GM12801 (cell line): ENCODE data around the gene CDYL.

ENCODE experiments used
- TF ChIP-seq, protein P1 (sequence below): IDR thresholded peaks from one replicate; pipeline ENCODE4 v1.5.1; 2011; ENCODE audit warnings: control low read depth; ENCODE audit not compliant: insufficient read length; ENCODE audit errors: extremely low read depth

The CDYL gene

DNA sequence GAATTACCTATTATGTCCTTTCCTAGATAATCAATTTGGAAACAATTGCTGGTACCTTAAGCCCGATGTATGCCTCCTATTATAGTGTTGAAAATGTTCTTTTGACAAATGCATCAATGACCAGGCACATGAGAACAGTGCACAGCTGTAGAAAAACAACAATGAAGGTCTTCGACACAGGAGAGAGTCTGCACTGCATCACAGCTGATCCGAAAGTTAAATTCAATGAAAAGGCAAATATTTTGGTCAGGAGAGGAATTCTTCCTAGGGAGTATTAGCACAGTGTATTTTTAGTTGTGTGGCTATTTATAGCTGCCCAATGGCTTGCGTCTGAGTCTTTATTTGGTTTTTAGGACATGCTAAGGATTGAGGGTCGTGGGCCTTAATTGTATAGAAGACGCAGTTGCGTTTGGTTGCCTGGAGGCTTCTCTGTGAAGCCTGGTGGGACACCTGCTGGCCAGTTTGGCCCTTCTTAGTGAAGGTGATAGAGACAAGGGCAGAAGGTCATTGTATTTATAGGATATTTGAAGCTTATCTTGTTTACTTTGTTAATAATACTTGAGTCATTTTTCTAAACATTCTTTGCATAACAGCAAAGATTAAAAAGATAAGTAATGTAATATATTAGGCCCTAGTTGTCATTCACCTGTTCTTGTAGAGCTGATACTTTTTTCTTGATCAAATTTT is 72.3 kb downstream of the CDYL start:
- TF ChIP-seq, protein P1, sequence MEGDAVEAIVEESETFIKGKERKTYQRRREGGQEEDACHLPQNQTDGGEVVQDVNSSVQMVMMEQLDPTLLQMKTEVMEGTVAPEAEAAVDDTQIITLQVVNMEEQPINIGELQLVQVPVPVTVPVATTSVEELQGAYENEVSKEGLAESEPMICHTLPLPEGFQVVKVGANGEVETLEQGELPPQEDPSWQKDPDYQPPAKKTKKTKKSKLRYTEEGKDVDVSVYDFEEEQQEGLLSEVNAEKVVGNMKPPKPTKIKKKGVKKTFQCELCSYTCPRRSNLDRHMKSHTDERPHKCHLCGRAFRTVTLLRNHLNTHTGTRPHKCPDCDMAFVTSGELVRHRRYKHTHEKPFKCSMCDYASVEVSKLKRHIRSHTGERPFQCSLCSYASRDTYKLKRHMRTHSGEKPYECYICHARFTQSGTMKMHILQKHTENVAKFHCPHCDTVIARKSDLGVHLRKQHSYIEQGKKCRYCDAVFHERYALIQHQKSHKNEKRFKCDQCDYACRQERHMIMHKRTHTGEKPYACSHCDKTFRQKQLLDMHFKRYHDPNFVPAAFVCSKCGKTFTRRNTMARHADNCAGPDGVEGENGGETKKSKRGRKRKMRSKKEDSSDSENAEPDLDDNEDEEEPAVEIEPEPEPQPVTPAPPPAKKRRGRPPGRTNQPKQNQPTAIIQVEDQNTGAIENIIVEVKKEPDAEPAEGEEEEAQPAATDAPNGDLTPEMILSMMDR, result no peak

DNA sequence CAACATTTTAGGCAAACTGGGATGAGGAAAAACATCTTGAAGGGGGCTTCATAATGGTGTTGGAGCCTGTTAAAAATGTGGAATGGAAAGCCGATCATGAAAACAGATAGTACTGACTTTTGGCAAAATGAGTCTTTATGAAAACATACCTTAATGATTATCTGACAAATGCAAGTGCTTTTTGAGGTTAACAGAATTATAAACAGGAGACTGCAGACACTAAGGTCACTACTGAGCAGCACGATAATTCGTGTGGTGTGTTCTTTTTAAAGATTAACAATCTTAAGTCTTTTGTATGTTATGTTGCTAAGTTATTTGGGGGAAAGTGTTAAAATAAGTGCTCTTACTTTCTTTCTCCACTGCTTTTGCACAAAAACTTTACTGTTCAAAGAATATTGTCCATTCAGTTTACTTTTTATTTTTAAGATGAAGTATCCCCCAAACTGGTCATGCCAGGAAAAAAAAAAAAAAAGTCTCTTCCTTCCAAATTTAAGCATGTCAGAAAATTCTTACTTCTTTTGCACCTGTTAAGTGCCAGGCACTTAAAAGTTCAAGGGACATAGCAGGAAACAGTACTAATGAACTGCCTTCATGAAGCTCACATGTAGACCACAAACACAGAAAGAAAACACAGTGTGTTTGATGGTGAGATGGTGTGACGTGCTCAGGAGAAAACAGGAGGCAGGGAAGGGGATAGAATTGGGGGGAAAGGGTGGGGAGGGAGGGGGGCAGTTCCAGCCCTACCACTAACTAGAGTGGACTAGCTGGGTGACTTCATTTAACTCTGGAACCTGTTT is 73.2 kb downstream of the CDYL start:
- TF ChIP-seq, protein P1, result no peak

DNA sequence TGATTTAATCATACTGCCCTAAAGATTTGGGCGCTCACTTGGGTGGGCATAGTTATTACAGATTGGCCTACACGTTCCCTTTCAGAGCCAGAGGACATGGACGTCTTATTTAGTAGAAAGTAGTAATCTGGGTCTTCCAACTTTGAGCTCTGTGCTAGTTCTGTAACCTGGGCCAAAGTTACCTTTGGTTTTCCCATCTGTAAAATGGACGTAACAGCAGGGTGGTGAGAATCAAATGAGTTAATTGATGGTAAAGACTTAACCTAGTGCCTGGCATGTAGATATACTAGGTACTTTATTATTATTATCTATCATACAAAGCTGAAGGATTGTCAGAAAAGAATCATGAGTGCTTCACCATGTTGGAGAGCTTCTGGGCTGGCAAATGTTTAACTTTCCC is 74.8 kb downstream of the CDYL start:
- TF ChIP-seq, protein P1, result no peak

GRCh38 chr6:4852938-4853337 is 76.7 kb downstream of the CDYL start:
- TF ChIP-seq, protein P1, result no peak

DNA sequence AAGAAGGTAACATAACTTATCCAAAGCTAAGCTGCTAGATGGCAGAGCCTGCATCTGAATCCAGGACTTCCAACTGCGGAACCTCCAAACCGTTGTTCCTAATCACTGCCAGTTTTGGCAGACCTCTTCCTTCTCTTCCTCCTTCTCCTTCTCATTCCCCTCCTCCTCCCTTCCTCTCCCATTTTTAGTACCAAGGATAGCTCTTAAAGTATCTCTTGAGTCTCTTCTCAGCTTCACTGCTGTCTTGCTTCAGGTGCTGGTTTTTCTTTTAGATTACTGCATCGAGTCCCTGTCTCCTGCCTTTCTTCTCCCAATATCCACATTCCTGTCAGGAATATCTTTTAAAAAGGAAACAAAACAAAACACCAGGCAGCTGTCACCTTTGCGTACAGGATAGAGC is 77.1 kb downstream of the CDYL start:
- TF ChIP-seq, protein P1, result no peak

DNA sequence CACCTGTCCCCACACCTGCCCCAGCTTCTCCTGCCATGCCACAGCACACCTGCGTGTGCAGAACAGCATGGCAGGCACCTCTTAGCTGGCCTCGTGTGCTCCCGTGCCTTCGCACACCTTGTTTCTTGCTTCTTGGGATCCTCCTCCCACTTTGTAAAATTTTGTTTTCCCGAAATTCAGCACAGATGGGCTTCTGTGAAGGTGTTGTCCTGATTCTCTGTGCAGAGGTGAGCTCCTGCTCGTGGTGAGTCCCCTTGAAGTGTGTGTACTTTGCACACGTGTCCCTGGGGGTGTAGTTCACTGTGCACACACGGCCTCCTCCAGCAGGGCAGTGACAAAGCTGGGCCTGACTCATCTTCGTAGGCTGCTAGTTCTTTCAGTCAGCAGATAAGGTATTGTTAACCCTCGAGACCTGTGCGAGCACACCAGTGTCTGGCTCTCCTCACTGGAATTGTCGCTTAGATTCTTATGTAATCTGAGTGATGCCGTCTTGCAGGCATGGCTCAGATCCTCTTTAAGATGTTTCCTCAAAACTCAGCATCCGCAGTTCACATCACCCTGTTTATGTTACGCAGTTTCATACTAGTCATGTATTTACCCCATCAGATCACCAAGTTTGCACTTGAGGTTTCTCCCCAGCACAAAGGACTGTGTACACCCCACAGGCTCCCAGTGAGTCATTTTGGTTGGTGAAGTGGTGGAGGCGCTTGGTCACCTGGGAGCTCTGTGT is 77.7 kb downstream of the CDYL start:
- TF ChIP-seq, protein P1, result no peak

GRCh38 chr6:4856785-4857184 is 80.6 kb downstream of the CDYL start:
- TF ChIP-seq, protein P1, result no peak
